IgD-negative memory B cell (primary cell): ENCODE data around the gene DNMT3B. TPM values are rescaled to one million over a fixed set of nuclear protein-coding genes. Genes with fewer than 3 reads are reported as not detected.
"Not testable (repeated sequence)": the region's sequence is repeated elsewhere in the genome, so short reads cannot be mapped to it uniquely, and the experiment has no call there.

Experiments used
- H3K27ac Mint-ChIP-seq, 3 donors: one replicate each; pipeline ENCODE4 v1.8.0; 2020 to 2022; ENCODE audit warnings: mild to moderate bottlenecking in 3 of 3, mixed read lengths in 3 of 3, moderate library complexity in 1 of 3
- H3K27me3 Mint-ChIP-seq: one replicate; pipeline ENCODE4 v1.8.0; 2021; ENCODE audit warnings: mixed read lengths
- H3K36me3 Mint-ChIP-seq: one replicate; pipeline ENCODE4 v1.8.0; 2020; ENCODE audit warnings: mild to moderate bottlenecking, mixed read lengths
- H3K4me1 Mint-ChIP-seq, 3 donors: one replicate each; pipeline ENCODE4 v1.8.0; 2020 to 2022; ENCODE audit warnings: mixed read lengths in 3 of 3, mild to moderate bottlenecking in 1 of 3
- H3K4me3 Mint-ChIP-seq, 4 donors: one replicate each; pipeline ENCODE4 v1.8.0; 2020 to 2022; ENCODE audit warnings: mild to moderate bottlenecking in 4 of 4, mixed read lengths in 4 of 4, moderate library complexity in 3 of 4
- H3K9me3 Mint-ChIP-seq, 3 donors: one replicate each; pipeline ENCODE4 v1.8.0; 2020 to 2021; ENCODE audit warnings: mixed read lengths in 3 of 3, mild to moderate bottlenecking in 1 of 3
- polyA plus RNA-seq: library from polyadenylated mRNA; unstranded; fragments of 300-500 nt; fragmentation: Illumina TruSeq; gene quantifications from one replicate; pipeline ENCODE4 v1.2.3, GENCODE V29; 2021

The DNMT3B gene
- polyA plus RNA-seq, 1 donor from 2014 or later, result not detected

- Mint-ChIP-seq H3K36me3 (no peaks in the 10 kb centered on the region), H3K9me3 (no peaks in the 10 kb centered on the region), H3K27ac (no peak overlapping the region), H3K4me1 (peaks cover 0 to 2% (median 0%) of the 10 kb centered on the region in 3 donors), H3K27me3 (no peaks in the 10 kb centered on the region), H3K4me3 (no peak overlapping the region)
Observed at GRCh38 chr20:32751702-32752457, 10.3 kb upstream of the DNMT3B start.

- no peak overlapping the region for H3K27ac Mint-ChIP-seq
- no peaks in the 10 kb centered on the region for H3K9me3 Mint-ChIP-seq
- no peaks in the 10 kb centered on the region for H3K27me3 Mint-ChIP-seq
- H3K36me3 Mint-ChIP-seq, result no peaks in the 10 kb centered on the region
- H3K4me1 Mint-ChIP-seq, result peaks cover 0 to 2% (median 0%) of the 10 kb centered on the region in 3 donors
- no peak overlapping the region for H3K4me3 Mint-ChIP-seq
Observed at GRCh38 chr20:32752458-32753250, 9.5 kb upstream of the DNMT3B start.

GRCh38 chr20:32753731-32754130 is 8.5 kb upstream of the DNMT3B start:
- Mint-ChIP-seq H3K27ac (no peak overlapping the region), H3K9me3 (no peaks in the 10 kb centered on the region), H3K36me3 (no peaks in the 10 kb centered on the region), H3K4me3 (no peak overlapping the region), H3K27me3 (no peaks in the 10 kb centered on the region), H3K4me1 (peaks cover 0 to 2% (median 0%) of the 10 kb centered on the region in 3 donors)

- Mint-ChIP-seq H3K9me3 (no peaks in the 10 kb centered on the region), H3K4me1 (peaks cover 2 to 4% (median 2%) of the 10 kb centered on the region in 3 donors), H3K36me3 (no peaks in the 10 kb centered on the region), H3K27ac (no peak overlapping the region), H3K4me3 (no peak overlapping the region), H3K27me3 (no peaks in the 10 kb centered on the region)
Observed at GRCh38 chr20:32756156-32756555, 6.0 kb upstream of the DNMT3B start.

- H3K27ac Mint-ChIP-seq, result peak overlapping the region in 1 of 3 donors; percentile 1
- peaks cover 7 to 10% (median 9%) of the 10 kb centered on the region in 3 donors for H3K4me1 Mint-ChIP-seq
- peak overlapping the region; percentile 79 to 93 (median 89) for H3K4me3 Mint-ChIP-seq
- peaks cover 2% of the 10 kb centered on the region for H3K27me3 Mint-ChIP-seq
- H3K36me3 Mint-ChIP-seq, result no peaks in the 10 kb centered on the region
- H3K9me3 Mint-ChIP-seq, result no peaks in the 10 kb centered on the region
Observed at GRCh38 chr20:32761417-32761830, 761 bp upstream of the DNMT3B start.

GRCh38 chr20:32762754-32763201 is 593 bp downstream of the DNMT3B start:
- Mint-ChIP-seq H3K27ac (no peak overlapping the region), H3K4me3 (peak overlapping the region; percentile 86 to 95 (median 90)), H3K9me3 (no peaks in the 10 kb centered on the region), H3K27me3 (peaks cover 2% of the 10 kb centered on the region), H3K36me3 (no peaks in the 10 kb centered on the region), H3K4me1 (peaks cover 7 to 10% (median 9%) of the 10 kb centered on the region in 3 donors)

- H3K9me3 Mint-ChIP-seq, result no peaks in the 10 kb centered on the region
- no peak overlapping the region for H3K27ac Mint-ChIP-seq
- H3K4me1 Mint-ChIP-seq, result peaks cover 7 to 10% (median 9%) of the 10 kb centered on the region in 3 donors
- H3K27me3 Mint-ChIP-seq, result peaks cover 2% of the 10 kb centered on the region
- peak overlapping the region; percentile 86 to 95 (median 90) for H3K4me3 Mint-ChIP-seq
- H3K36me3 Mint-ChIP-seq, result no peaks in the 10 kb centered on the region
Observed at GRCh38 chr20:32763202-32764004, 1.2 kb downstream of the DNMT3B start.

GRCh38 chr20:32764005-32764960 is 2.1 kb downstream of the DNMT3B start:
- Mint-ChIP-seq H3K36me3 (no peaks in the 10 kb centered on the region), H3K9me3 (no peaks in the 10 kb centered on the region), H3K4me1 (peaks cover 7 to 10% (median 9%) of the 10 kb centered on the region in 3 donors), H3K27ac (no peak overlapping the region), H3K27me3 (peaks cover 2% of the 10 kb centered on the region), H3K4me3 (peak overlapping the region in 3 of 4 donors; percentile 74 to 87 (median 86))

GRCh38 chr20:32765230-32765875 is 3.2 kb downstream of the DNMT3B start:
- H3K36me3 Mint-ChIP-seq, H3K4me1 Mint-ChIP-seq, H3K27ac Mint-ChIP-seq, H3K27me3 Mint-ChIP-seq, H3K9me3 Mint-ChIP-seq: not testable (repeated sequence)
- peak overlapping the region in 1 of 4 donors; percentile 87 for H3K4me3 Mint-ChIP-seq

GRCh38 chr20:32767418-32768198 is 5.4 kb downstream of the DNMT3B start:
- peaks cover 2% of the 10 kb centered on the region for H3K27me3 Mint-ChIP-seq
- no peak overlapping the region for H3K4me3 Mint-ChIP-seq
- H3K27ac Mint-ChIP-seq, result no peak overlapping the region
- no peaks in the 10 kb centered on the region for H3K9me3 Mint-ChIP-seq
- H3K4me1 Mint-ChIP-seq, result peaks cover 0 to 5% (median 3%) of the 10 kb centered on the region in 3 donors
- no peaks in the 10 kb centered on the region for H3K36me3 Mint-ChIP-seq

GRCh38 chr20:32772046-32772445 is 9.9 kb downstream of the DNMT3B start:
- Mint-ChIP-seq H3K36me3 (no peaks in the 10 kb centered on the region), H3K27ac (no peak overlapping the region), H3K4me3 (no peak overlapping the region), H3K9me3 (no peaks in the 10 kb centered on the region), H3K27me3 (no peaks in the 10 kb centered on the region), H3K4me1 (peaks cover 0 to 3% (median 0%) of the 10 kb centered on the region in 3 donors)

GRCh38 chr20:32773223-32773622 is 11.0 kb downstream of the DNMT3B start:
- Mint-ChIP-seq H3K27me3 (no peaks in the 10 kb centered on the region), H3K4me1 (peaks cover 0 to 3% (median 0%) of the 10 kb centered on the region in 3 donors), H3K9me3 (no peaks in the 10 kb centered on the region), H3K27ac (peak overlapping the region in 1 of 3 donors; percentile 19), H3K4me3 (no peak overlapping the region), H3K36me3 (no peaks in the 10 kb centered on the region)

- no peaks in the 10 kb centered on the region for H3K36me3 Mint-ChIP-seq
- H3K27ac Mint-ChIP-seq, result no peak overlapping the region
- no peak overlapping the region for H3K4me3 Mint-ChIP-seq
- no peaks in the 10 kb centered on the region for H3K27me3 Mint-ChIP-seq
- peaks cover 0 to 3% (median 3%) of the 10 kb centered on the region in 3 donors for H3K4me1 Mint-ChIP-seq
- H3K9me3 Mint-ChIP-seq, result no peaks in the 10 kb centered on the region
Observed at GRCh38 chr20:32773855-32774254, 11.7 kb downstream of the DNMT3B start.
